ENCODE data around the gene PHACTR1. TPM values are rescaled to one million over a fixed set of nuclear protein-coding genes. Genes with fewer than 3 reads are reported as not detected.
A peak's percentile ranks its signal among the peaks of the same experiment; 100 is the strongest.

PHACTR1 gene
- total and polyA plus RNA-seq, 9 of the 15 experiments (the other 6 are each of a cell fraction or from before 2014, with no cell fraction given), result 11.5 to 32.6 (median 22.0) TPM

- no peak for TF ChIP-seq ZNF696 (CRISPR knock-in tag; conservative IDR thresholded peaks at IDR 0.05)
- 0 out of 2 replicates have a peak, but pooled peaks have one; percentile 9 for TF ChIP-seq ELF1 (tag; IDR thresholded peaks at IDR 0.05)
- TF ChIP-seq FOSL1 (tag; conservative IDR thresholded peaks at IDR 0.05), result no peak
- peak; percentile 83 for TF ChIP-seq BACH1 (tag; IDR thresholded peaks at IDR 0.05)
- TF ChIP-seq PCBP1 (IDR thresholded peaks at IDR 0.05; ENCODE audit: low read depth, low read length, poor library complexity, severe bottlenecking), result no peak
- TF ChIP-seq EWSR1 (IDR thresholded peaks at IDR 0.05; ENCODE audit: borderline replicate concordance, low read depth, partially characterized antibody), result no peak
- no peak for TF ChIP-seq FOXP1 (CRISPR knock-in tag; IDR thresholded peaks at IDR 0.05)
- peak; percentile 28 for TF ChIP-seq MEIS2 (IDR thresholded peaks at IDR 0.05; ENCODE audit: partially characterized antibody)
- no peak for TF ChIP-seq ESRRA (IDR thresholded peaks at IDR 0.05; ENCODE audit: borderline replicate concordance, low read depth)
- no peak for TF ChIP-seq PHF21A (IDR thresholded peaks at IDR 0.05; ENCODE audit: borderline replicate concordance, low read depth)
- TF ChIP-seq ZNF592 (IDR thresholded peaks at IDR 0.05), result peak; percentile 94
- no peak for TF ChIP-seq PBX2 (CRISPR knock-in tag; IDR thresholded peaks at IDR 0.05; ENCODE audit: low read depth)
- peak; percentile 46 for TF ChIP-seq PBX2 (tag; conservative IDR thresholded peaks at IDR 0.05; ENCODE audit: low read depth)
- TF ChIP-seq AFF4 (CRISPR knock-in tag; IDR thresholded peaks at IDR 0.05), result 0 out of 2 replicates have a peak, but pooled peaks have one; percentile 53
- TF ChIP-seq GATA2 (CRISPR knock-in tag; IDR thresholded peaks at IDR 0.05), result no peak
Measured at GRCh38 chr6:13272131-13273046, 555.8 kb downstream of the PHACTR1 start (continued).
